GM12891 (cell line): ENCODE measurements around the gene RNF31.
A peak's percentile ranks its signal among the peaks of the same experiment; 100 is the strongest.

ENCODE experiments used
- DNase-seq: peaks from one replicate; pipeline ENCODE4 v3.0.0; 2011; ENCODE audit warnings: low spot score; ENCODE audit not compliant: insufficient read length
- FAIRE-seq: peaks from 2 replicates; lab custom pipeline; 2011; peaks lifted over from hg19 to GRCh38; lab: Jason Lieb, UNC
- PAX5 ChIP-seq: IDR thresholded peaks from 2 replicates; pipeline ENCODE4 v1.6.1; 2011; ENCODE audit warnings: low read length, moderate library complexity, mild to moderate bottlenecking; ENCODE audit not compliant: insufficient read depth, severe bottlenecking
- POLR2A ChIP-seq: IDR thresholded peaks from 2 replicates; pipeline ENCODE4 v1.6.1; 2011; ENCODE audit warnings: low read depth, low read length, control low read depth
- POLR2AphosphoS5 ChIP-seq: IDR thresholded peaks from 2 replicates; pipeline ENCODE4 v1.6.1; 2011; ENCODE audit warnings: low read depth, low read length, control low read depth
- POU2F2 ChIP-seq: IDR thresholded peaks from 2 replicates; pipeline ENCODE4 v1.6.1; 2011; ENCODE audit warnings: low read depth, mild to moderate bottlenecking, control low read depth, low read length, moderate library complexity
- SPI1 ChIP-seq: IDR thresholded peaks from 2 replicates; pipeline ENCODE4 v1.6.1; 2011; ENCODE audit warnings: low read depth, low read length, control low read depth
- TAF1 ChIP-seq: IDR thresholded peaks from 2 replicates; pipeline ENCODE4 v1.6.1; 2011; ENCODE audit warnings: low read depth, low read length, control low read depth

The RNF31 gene

GRCh38 chr14:24137529-24138395 lies 9.5 kb upstream of the RNF31 start:
- FAIRE-seq (no peak), DNase-seq (no peak)
- TF ChIP-seq POLR2A (peak; percentile 53; the same call in 1 of the 2 replicates), POLR2AphosphoS5 (no peak)

GRCh38 chr14:24138396-24139271 lies 8.7 kb upstream of the RNF31 start:
- DNase-seq: no peak
- FAIRE-seq: no peak
- no peak for TF ChIP-seq POU2F2
- TF ChIP-seq POLR2A: no peak
- no peak for TF ChIP-seq POLR2AphosphoS5
- no peak for TF ChIP-seq PAX5
- TF ChIP-seq TAF1: no peak
- TF ChIP-seq SPI1: no peak

GRCh38 chr14:24139272-24139934 lies 7.9 kb upstream of the RNF31 start:
- DNase-seq (no peak), FAIRE-seq (no peak)
- no peak for TF ChIP-seq POLR2A
- no peak for TF ChIP-seq PAX5
- no peak for TF ChIP-seq POLR2AphosphoS5
- TF ChIP-seq TAF1: no peak
- TF ChIP-seq POU2F2: no peak
- no peak for TF ChIP-seq SPI1

GRCh38 chr14:24141097-24141880 lies 6.0 kb upstream of the RNF31 start, which contains the start of gene EMC9:
Gene EMC9, minus strand, starts transcription at chr14:24141591. Its CDS starts 287 bp downstream, at chr14:24141304.
- TF ChIP-seq POU2F2 (peak; percentile 53), POLR2AphosphoS5 (peak; percentile 83), TAF1 (peak; percentile 7), SPI1 (peak; percentile 74), POLR2A (peak; percentile 78; the same call in 1 of the 2 replicates), PAX5 (peak; percentile 72)
- FAIRE-seq: peak; percentile 82
- DNase-seq: peak; percentile 96

- FAIRE-seq (no peak), DNase-seq (no peak)
- no peak for TF ChIP-seq SPI1
- no peak for TF ChIP-seq POLR2AphosphoS5
- no peak for TF ChIP-seq TAF1
- TF ChIP-seq PAX5: no peak
These were observed 3.8 kb upstream of the RNF31 start for GRCh38 chr14:24143511-24143910.

- DNase-seq (no peak), FAIRE-seq (no peak)
- TF ChIP-seq POU2F2 (no peak), PAX5 (no peak), SPI1 (no peak), POLR2A (no peak), POLR2AphosphoS5 (no peak), TAF1 (no peak)
These were observed 2.8 kb upstream of the RNF31 start for GRCh38 chr14:24144451-24144850.

- TF ChIP-seq POLR2A (no peak), POU2F2 (no peak), SPI1 (no peak), POLR2AphosphoS5 (no peak), PAX5 (no peak), TAF1 (no peak)
- FAIRE-seq: no peak
These were observed 2.1 kb upstream of the RNF31 start for GRCh38 chr14:24145219-24145618.

GRCh38 chr14:24145690-24146452 lies 1.4 kb upstream of the RNF31 start:
- TF ChIP-seq TAF1: no peak
- TF ChIP-seq PAX5: no peak
- no peak for TF ChIP-seq SPI1
- no peak for TF ChIP-seq POLR2AphosphoS5
- TF ChIP-seq POU2F2: no peak
- no peak for TF ChIP-seq POLR2A
- no peak for DNase-seq

More at GRCh38 chr14:24145219-24145618, 2.1 kb upstream of the RNF31 start:
- DNase-seq: no peak

More at GRCh38 chr14:24145690-24146452, 1.4 kb upstream of the RNF31 start:
- peak; percentile 23 for FAIRE-seq
